GM10248 (cell line): ENCODE results near the gene CIAO2B.

Source experiments
- CTCF ChIA-PET: fragments of 300-600 bp; sonication (Branson Sonifier 250); formaldehyde crosslinking; extraction: SDS; loops from one replicate; lab custom pipeline; 2021; ENCODE audit warnings: antibody characterized with exemption; lab: Yijun Ruan, JAX
- POLR2A ChIA-PET: fragments of 350-650 bp; sonication (Branson Sonifier 250); formaldehyde crosslinking; extraction: SDS; loops from one replicate; lab custom pipeline; 2020; ENCODE audit warnings: antibody characterized with exemption; lab: Yijun Ruan, JAX
- DNase-seq: peaks from one replicate; pipeline ENCODE4 v3.0.0; 2012; ENCODE audit errors: extremely low spot score
- CTCF ChIP-seq: IDR thresholded peaks from 2 replicates; pipeline ENCODE4 v1.5.1; 2012; ENCODE audit warnings: mild to moderate bottlenecking, low read depth; ENCODE audit errors: extremely low read depth, missing control alignments, control extremely low read depth

Gene CIAO2B

GRCh38 chr16:66931665-66932064, 2.5 kb downstream of the CIAO2B start:
- ChIA-PET CTCF (interaction anchor here (0.8 to 2.3 kb wide), 4 partner anchors 10 to 41 kb away, joined by 3 to 18 read pairs (median 4); no protein-coding TSS in a partner anchor), POLR2A (no interaction called here)
- TF ChIP-seq CTCF = no peak
- no peak for DNase-seq

GRCh38 chr16:66930189-66930588, 4.0 kb downstream of the CIAO2B start:
- TF ChIP-seq CTCF = no peak
- ChIA-PET POLR2A (no interaction called here), CTCF (interaction anchor here (1.1 to 2.3 kb wide), 2 partner anchors 35 to 100 kb away, joined by 4 to 18 read pairs; partner anchors contain the start of gene NAE1)
- no peak for DNase-seq

GRCh38 chr16:66928702-66929388, 5.4 kb downstream of the CIAO2B start:
- no peak for DNase-seq
- ChIA-PET POLR2A (interaction anchor here (1.0 kb wide), 1 partner anchor 23 kb away, joined by 3 read pairs; no protein-coding TSS in a partner anchor), CTCF (interaction anchor here (0.7 to 6.0 kb wide), 17 partner anchors 10 to 320 kb away, joined by 3 to 115 read pairs (median 5); partner anchors contain the start of genes CDH16 and PDP2)
- peak; percentile 43 for TF ChIP-seq CTCF

- TF ChIP-seq CTCF = no peak
- POLR2A ChIA-PET = interaction anchor here (1.0 kb wide), 1 partner anchor 23 kb away, joined by 3 read pairs; no protein-coding TSS in a partner anchor
- no peak for DNase-seq
- CTCF ChIA-PET = interaction anchor here (0.7 to 6.0 kb wide), 18 partner anchors 10 to 319 kb away, joined by 3 to 115 read pairs (median 5); partner anchors contain the start of genes CDH16 and PDP2
Measured at GRCh38 chr16:66927918-66928649, 6.1 kb downstream of the CIAO2B start.

- DNase-seq = peak; percentile 63
- CTCF ChIA-PET = interaction anchor here (1.0 to 6.0 kb wide), 9 partner anchors 8 to 318 kb away, joined by 3 to 115 read pairs (median 6); partner anchors contain the start of genes CDH16, NAE1 and PDP2
- POLR2A ChIA-PET = no interaction called here
Measured at GRCh38 chr16:66926961-66927436, 7.2 kb downstream of the CIAO2B start.

More at GRCh38 chr16:66926961-66927436, 7.2 kb downstream of the CIAO2B start:
- no peak for TF ChIP-seq CTCF
